Measurements from ENCODE around the gene NFKBIE. TPM values are rescaled to one million over a fixed set of nuclear protein-coding genes. Genes with fewer than 3 reads are reported as not detected.

The NFKBIE gene
- total RNA-seq, 1 experiment from 2014 or later, result 7.6 TPM

GRCh38 chr6:44298055-44298803, 32.9 kb upstream of the NFKBIE start (continued):
- TF ChIP-seq YY1 (IDR thresholded peaks at IDR 0.05; ENCODE audit: extremely low read depth, insufficient replicate concordance, low read depth, low read length) (no peak), REST (IDR thresholded peaks at IDR 0.05; ENCODE audit: low read depth) (no peak), SP1 (IDR thresholded peaks at IDR 0.05; ENCODE audit: low read depth) (no peak), FOSL1 (IDR thresholded peaks at IDR 0.05; ENCODE audit: low read depth) (no peak), SIN3A (IDR thresholded peaks at IDR 0.05; ENCODE audit: low read depth) (no peak), POLR2AphosphoS5 (IDR thresholded peaks at IDR 0.05; ENCODE audit: low read depth, low read length) (no peak), EGR1 (IDR thresholded peaks at IDR 0.05; ENCODE audit: low read depth) (no peak), JUND (IDR thresholded peaks at IDR 0.05) (no peak)

GRCh38 chr6:44297063-44298038, 32.0 kb upstream of the NFKBIE start:
- Histone ChIP-seq H3K9me3 (ENCODE audit: control insufficient read depth in 1 of 2, insufficient read depth in 1 of 2, low read depth in 1 of 2, low read length in 2 of 2) (no peaks in the 10 kb centered on the region), H3K79me2 (ENCODE audit: insufficient read depth, low read length) (no peaks in the 10 kb centered on the region), H2AFZ (ENCODE audit: low read depth, low read length, poor library complexity, severe bottlenecking) (no peak overlapping the region), H4K20me1 (ENCODE audit: insufficient read depth) (no peaks in the 10 kb centered on the region), H3K4me1 (ENCODE audit: control insufficient read depth in 1 of 2, insufficient read depth in 2 of 2, low read length in 2 of 2) (peaks cover 4 to 9% of the 10 kb centered on the region in 2 experiments; a peak in 3 of 4 replicates), H3K27me3 (ENCODE audit: insufficient read depth, low read length) (no peaks in the 10 kb centered on the region), H3K4me2 (ENCODE audit: low read length) (no peak overlapping the region), H3K9ac (ENCODE audit: low read length) (no peak overlapping the region), H3K27ac (ENCODE audit: low read depth, low read length) (no peak overlapping the region), H3K36me3 (ENCODE audit: control insufficient read depth in 1 of 2, insufficient read depth in 2 of 2, low read length in 2 of 2) (peaks cover 2 to 15% of the 10 kb centered on the region in 2 experiments; a peak in 3 of 4 replicates), H3K9me2 (ENCODE audit: insufficient read depth) (no peaks in the 10 kb centered on the region), H3K4me3 (replicated peaks in 1 of 2; ENCODE audit: low read depth in 1 of 2, low read length in 2 of 2) (no peak overlapping the region)
- DNase-seq (ENCODE audit: low read depth, low spot score), result no peak
- RAD21 ChIA-PET (ENCODE audit: low non-redundant PET in 1 of 2, low total read pairs in 2 of 2, uncharacterized antibody in 2 of 2, unreplicated experiment in 2 of 2), result no interaction called here
- CTCF ChIA-PET, result interaction anchor here (2.9 kb wide), 1 partner anchor 8 kb away, joined by 16 read pairs; no protein-coding TSS in a partner anchor
- no peak for ATAC-seq
- intact Hi-C loops (cut with micrococcal nuclease), result no loop called here
- BruUV-seq (replicated peaks), result no TSS peak
- POLR2A ChIA-PET, result interaction anchor here (1.7 kb wide), 1 partner anchor 16 kb away, joined by 5 read pairs; the partner anchor contains the start of gene AARS2
- TF ChIP-seq RAD21 (IDR thresholded peaks at IDR 0.05; ENCODE audit: low read depth), result no peak
- no peak for TF ChIP-seq EGR1 (IDR thresholded peaks at IDR 0.05; ENCODE audit: low read depth)
- TF ChIP-seq, protein P1, sequence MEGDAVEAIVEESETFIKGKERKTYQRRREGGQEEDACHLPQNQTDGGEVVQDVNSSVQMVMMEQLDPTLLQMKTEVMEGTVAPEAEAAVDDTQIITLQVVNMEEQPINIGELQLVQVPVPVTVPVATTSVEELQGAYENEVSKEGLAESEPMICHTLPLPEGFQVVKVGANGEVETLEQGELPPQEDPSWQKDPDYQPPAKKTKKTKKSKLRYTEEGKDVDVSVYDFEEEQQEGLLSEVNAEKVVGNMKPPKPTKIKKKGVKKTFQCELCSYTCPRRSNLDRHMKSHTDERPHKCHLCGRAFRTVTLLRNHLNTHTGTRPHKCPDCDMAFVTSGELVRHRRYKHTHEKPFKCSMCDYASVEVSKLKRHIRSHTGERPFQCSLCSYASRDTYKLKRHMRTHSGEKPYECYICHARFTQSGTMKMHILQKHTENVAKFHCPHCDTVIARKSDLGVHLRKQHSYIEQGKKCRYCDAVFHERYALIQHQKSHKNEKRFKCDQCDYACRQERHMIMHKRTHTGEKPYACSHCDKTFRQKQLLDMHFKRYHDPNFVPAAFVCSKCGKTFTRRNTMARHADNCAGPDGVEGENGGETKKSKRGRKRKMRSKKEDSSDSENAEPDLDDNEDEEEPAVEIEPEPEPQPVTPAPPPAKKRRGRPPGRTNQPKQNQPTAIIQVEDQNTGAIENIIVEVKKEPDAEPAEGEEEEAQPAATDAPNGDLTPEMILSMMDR (IDR thresholded peaks at IDR 0.05 in 2 of 3, conservative IDR thresholded peaks at IDR 0.05 in 1 of 3; ENCODE audit: borderline replicate concordance in 1 of 3, insufficient read depth in 1 of 3, low read depth in 2 of 3, low read length in 2 of 3), result no peak
- TF ChIP-seq, protein P2, sequence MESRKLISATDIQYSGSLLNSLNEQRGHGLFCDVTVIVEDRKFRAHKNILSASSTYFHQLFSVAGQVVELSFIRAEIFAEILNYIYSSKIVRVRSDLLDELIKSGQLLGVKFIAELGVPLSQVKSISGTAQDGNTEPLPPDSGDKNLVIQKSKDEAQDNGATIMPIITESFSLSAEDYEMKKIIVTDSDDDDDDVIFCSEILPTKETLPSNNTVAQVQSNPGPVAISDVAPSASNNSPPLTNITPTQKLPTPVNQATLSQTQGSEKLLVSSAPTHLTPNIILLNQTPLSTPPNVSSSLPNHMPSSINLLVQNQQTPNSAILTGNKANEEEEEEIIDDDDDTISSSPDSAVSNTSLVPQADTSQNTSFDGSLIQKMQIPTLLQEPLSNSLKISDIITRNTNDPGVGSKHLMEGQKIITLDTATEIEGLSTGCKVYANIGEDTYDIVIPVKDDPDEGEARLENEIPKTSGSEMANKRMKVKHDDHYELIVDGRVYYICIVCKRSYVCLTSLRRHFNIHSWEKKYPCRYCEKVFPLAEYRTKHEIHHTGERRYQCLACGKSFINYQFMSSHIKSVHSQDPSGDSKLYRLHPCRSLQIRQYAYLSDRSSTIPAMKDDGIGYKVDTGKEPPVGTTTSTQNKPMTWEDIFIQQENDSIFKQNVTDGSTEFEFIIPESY (IDR thresholded peaks at IDR 0.05; ENCODE audit: extremely low read depth, insufficient replicate concordance, low read length), result no peak
- no peak for TF ChIP-seq EZH2 (IDR thresholded peaks at IDR 0.05)
- TF ChIP-seq JUND (IDR thresholded peaks at IDR 0.05), result no peak

Data from HCT116 (cell line).